Thyroid gland (tissue), 4 donors: ENCODE results near the gene CAST.

Experiments
- POLR2A ChIP-seq, 2 donors: fragments of 450-650 bp; IDR thresholded peaks; one replicate each; pipeline ENCODE4 v1.6.1; 2017; ENCODE audit warnings: antibody characterized with exemption in 2 of 2, mild to moderate bottlenecking in 2 of 2, moderate library complexity in 1 of 2
- TF ChIP-seq, protein P1 (sequence below), 6 experiments: fragments of 200-600 bp in 3 of 6; fragments of 450-650 bp in 3 of 6; sonication (generic) in 3 of 6; IDR thresholded peaks; one replicate each; pipeline ENCODE4 v1.5.1; 2016 to 2019; ENCODE audit warnings: antibody characterized with exemption in 6 of 6, mild to moderate bottlenecking in 2 of 6, inconsistent platforms in 1 of 6, moderate library complexity in 1 of 6

DNA sequence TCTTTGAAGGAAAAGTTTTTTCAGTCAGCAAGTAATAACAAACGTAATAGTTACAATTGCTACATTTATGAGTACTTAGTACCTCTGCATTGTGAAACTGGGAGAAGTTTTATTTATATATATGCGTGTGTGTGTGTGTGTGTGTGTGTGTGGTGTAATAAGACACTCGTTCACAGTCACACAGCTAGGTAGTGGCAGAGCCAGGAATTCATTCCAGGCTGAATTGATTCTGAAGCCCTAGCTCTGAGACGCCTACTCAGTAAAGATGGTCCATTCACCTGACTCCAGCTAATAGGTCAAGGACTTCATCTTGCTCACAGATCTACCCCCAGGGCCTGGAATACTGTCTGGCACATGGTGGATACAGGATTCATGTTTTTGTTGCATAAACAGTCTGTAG lies 13.6 kb upstream of the CAST start:
- TF ChIP-seq, protein P1, sequence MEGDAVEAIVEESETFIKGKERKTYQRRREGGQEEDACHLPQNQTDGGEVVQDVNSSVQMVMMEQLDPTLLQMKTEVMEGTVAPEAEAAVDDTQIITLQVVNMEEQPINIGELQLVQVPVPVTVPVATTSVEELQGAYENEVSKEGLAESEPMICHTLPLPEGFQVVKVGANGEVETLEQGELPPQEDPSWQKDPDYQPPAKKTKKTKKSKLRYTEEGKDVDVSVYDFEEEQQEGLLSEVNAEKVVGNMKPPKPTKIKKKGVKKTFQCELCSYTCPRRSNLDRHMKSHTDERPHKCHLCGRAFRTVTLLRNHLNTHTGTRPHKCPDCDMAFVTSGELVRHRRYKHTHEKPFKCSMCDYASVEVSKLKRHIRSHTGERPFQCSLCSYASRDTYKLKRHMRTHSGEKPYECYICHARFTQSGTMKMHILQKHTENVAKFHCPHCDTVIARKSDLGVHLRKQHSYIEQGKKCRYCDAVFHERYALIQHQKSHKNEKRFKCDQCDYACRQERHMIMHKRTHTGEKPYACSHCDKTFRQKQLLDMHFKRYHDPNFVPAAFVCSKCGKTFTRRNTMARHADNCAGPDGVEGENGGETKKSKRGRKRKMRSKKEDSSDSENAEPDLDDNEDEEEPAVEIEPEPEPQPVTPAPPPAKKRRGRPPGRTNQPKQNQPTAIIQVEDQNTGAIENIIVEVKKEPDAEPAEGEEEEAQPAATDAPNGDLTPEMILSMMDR (IDR thresholded peaks at IDR 0.05): no peak
- TF ChIP-seq POLR2A (IDR thresholded peaks at IDR 0.05): no peak
